NCI-H526 treated with DMSO at 0.1 percent for 48 hours (cell line): ENCODE data around the gene NFIA.

Experiments used
- DNase-seq: peaks from one replicate; lab custom pipeline; 2025; lab: John Stamatoyannopoulos, UW

NFIA gene

GRCh38 chr1:61498342-61498741, 416.0 kb downstream of the NFIA start:
- DNase-seq = no peak

- no peak for DNase-seq
Measured at GRCh38 chr1:61501971-61502916, 419.9 kb downstream of the NFIA start.

GRCh38 chr1:61504305-61504704, 421.9 kb downstream of the NFIA start:
- no peak for DNase-seq

GRCh38 chr1:61504852-61505390, 422.6 kb downstream of the NFIA start:
- DNase-seq = no peak

GRCh38 chr1:61506236-61506635, 423.9 kb downstream of the NFIA start:
- no peak for DNase-seq

GRCh38 chr1:61506944-61507500, 424.7 kb downstream of the NFIA start:
- DNase-seq = no peak
